ENCODE measurements around the gene TMEM9. TPM values are rescaled to one million over a fixed set of nuclear protein-coding genes. Genes with fewer than 3 reads are reported as not detected.

TMEM9 gene
- total RNA-seq, 1 experiment from 2014 or later: 76.5 TPM

- DNase-seq (ENCODE audit: low read depth): no peak
Observed at GRCh38 chr1:201110138-201110537, 44.1 kb downstream of the TMEM9 start.

GRCh38 chr1:201109651-201110050 lies 44.6 kb downstream of the TMEM9 start:
- DNase-seq (ENCODE audit: low read depth): no peak

- DNase-seq (ENCODE audit: low read depth): no peak
Observed at GRCh38 chr1:201108614-201109013, 45.7 kb downstream of the TMEM9 start.

GRCh38 chr1:201105688-201106087 lies 48.6 kb downstream of the TMEM9 start:
- no peak for DNase-seq (ENCODE audit: low read depth)

- DNase-seq (ENCODE audit: low read depth): no peak
Observed at GRCh38 chr1:201104141-201104540, 50.1 kb downstream of the TMEM9 start.

GRCh38 chr1:201103666-201104065 lies 50.6 kb downstream of the TMEM9 start:
- DNase-seq (ENCODE audit: low read depth): no peak

GRCh38 chr1:201100169-201100930 lies 53.9 kb downstream of the TMEM9 start:
- DNase-seq (ENCODE audit: low read depth): no peak

GRCh38 chr1:201098992-201099677 lies 55.1 kb downstream of the TMEM9 start:
- DNase-seq (ENCODE audit: low read depth): no peak

- peak; percentile 46 for DNase-seq (ENCODE audit: low read depth)
Observed at GRCh38 chr1:201096977-201097856, 57.1 kb downstream of the TMEM9 start.

GRCh38 chr1:201096041-201096461 lies 58.2 kb downstream of the TMEM9 start:
- no peak for DNase-seq (ENCODE audit: low read depth)

- no peak for DNase-seq (ENCODE audit: low read depth)
Observed at GRCh38 chr1:201095581-201095980, 58.7 kb downstream of the TMEM9 start.

GRCh38 chr1:201094832-201095231 lies 59.4 kb downstream of the TMEM9 start:
- no peak for DNase-seq (ENCODE audit: low read depth)

GRCh38 chr1:201093962-201094361 lies 60.3 kb downstream of the TMEM9 start:
- no peak for DNase-seq (ENCODE audit: low read depth)

- DNase-seq (ENCODE audit: low read depth): no peak
Observed at GRCh38 chr1:201093561-201093960, 60.7 kb downstream of the TMEM9 start.

GRCh38 chr1:201092738-201093137 lies 61.5 kb downstream of the TMEM9 start:
- DNase-seq (ENCODE audit: low read depth): no peak

GRCh38 chr1:201091256-201091655 lies 63.0 kb downstream of the TMEM9 start:
- DNase-seq (ENCODE audit: low read depth): peak; percentile 16

GRCh38 chr1:201090541-201090940 lies 63.7 kb downstream of the TMEM9 start:
- no peak for DNase-seq (ENCODE audit: low read depth)

GRCh38 chr1:201089596-201089995 lies 64.7 kb downstream of the TMEM9 start:
- DNase-seq (ENCODE audit: low read depth): no peak

- no peak for DNase-seq (ENCODE audit: low read depth)
Observed at GRCh38 chr1:201088901-201089525, 65.3 kb downstream of the TMEM9 start.

- no peak for DNase-seq (ENCODE audit: low read depth)
Observed at GRCh38 chr1:201088395-201088794, 65.9 kb downstream of the TMEM9 start.
